Inflammatory macrophage treated with lipopolysaccharide for 4 hours (primary cell): ENCODE measurements around the gene MLLT3.

Experiments
- DNase-seq: peaks from one replicate; pipeline ENCODE4 v3.0.0-alpha.2; 2020

The MLLT3 gene

DNA sequence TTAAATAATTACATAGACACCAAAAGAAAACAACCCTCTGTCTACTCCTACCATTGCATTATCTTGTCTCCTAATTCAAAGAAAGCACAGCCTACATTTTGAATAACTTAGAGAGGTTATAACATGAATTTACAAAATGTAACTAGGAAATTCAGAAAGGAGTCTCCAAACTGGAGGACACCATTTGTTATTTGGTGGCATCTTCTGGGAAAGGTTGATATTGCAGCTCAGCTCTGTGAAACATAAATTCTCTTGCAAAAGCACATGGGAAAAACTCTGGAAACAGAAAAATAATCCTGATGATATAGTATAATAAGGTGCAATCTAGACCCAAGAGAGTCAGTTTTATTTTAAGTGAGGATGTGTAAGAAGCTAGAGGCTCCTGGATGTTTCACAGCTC, 215.3 kb downstream of the MLLT3 start:
- DNase-seq: no peak

DNA sequence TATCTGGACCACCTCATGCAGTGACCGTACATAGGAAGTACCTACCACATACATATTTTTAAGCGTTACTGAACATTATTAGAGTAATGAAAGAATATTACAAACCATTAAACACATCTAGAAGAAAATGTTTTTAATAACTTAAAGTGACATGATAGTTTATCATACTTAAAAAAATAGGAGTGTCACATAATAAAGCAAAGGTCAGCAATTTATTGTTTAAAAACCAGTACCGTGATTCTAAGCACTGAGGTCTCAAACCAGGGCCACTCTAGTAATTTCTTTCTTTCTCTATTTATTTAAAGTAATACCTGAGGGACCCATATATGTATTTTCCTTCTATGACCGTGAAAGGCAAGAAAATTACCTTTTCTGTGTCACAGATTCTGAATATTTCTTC, 216.0 kb downstream of the MLLT3 start:
- no peak for DNase-seq

DNA sequence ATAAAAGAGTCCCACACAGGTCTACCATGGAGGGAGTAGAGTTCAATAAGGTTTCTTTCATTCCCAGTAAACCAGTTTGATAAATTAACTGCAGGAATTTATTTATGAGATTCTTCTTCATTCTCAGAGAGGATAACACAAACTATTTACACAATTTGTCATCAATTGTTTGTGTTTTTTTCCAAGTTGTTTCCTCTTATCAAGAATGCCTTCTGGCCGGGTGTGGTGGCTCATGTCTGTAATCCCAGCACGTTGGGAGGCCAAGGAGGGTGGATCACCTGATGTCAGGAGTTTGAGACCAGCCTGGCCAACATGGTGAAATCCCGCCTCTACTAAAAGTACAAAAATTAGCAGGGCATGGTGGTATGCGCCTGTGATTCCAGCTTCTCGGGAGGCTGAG, 216.7 kb downstream of the MLLT3 start:
- no peak for DNase-seq

DNA sequence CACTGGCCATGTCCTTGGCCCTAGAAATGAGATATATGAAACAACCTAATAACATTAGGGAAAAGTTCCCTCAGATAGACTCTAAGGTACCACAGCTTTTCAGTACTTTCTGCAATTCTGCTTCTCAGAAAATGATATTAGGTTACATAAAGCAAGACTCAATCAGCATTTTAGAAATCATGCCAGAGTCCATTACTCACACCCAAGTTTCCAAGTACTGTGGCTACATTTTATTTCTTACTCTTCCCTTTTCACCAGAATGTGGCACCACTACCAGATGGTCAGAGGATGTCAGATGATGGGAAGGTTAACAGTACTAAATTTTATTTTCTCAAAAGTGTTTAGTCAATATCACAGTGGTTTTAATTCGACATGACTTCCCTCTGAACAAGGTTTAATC, 217.2 kb downstream of the MLLT3 start:
- no peak for DNase-seq

DNA sequence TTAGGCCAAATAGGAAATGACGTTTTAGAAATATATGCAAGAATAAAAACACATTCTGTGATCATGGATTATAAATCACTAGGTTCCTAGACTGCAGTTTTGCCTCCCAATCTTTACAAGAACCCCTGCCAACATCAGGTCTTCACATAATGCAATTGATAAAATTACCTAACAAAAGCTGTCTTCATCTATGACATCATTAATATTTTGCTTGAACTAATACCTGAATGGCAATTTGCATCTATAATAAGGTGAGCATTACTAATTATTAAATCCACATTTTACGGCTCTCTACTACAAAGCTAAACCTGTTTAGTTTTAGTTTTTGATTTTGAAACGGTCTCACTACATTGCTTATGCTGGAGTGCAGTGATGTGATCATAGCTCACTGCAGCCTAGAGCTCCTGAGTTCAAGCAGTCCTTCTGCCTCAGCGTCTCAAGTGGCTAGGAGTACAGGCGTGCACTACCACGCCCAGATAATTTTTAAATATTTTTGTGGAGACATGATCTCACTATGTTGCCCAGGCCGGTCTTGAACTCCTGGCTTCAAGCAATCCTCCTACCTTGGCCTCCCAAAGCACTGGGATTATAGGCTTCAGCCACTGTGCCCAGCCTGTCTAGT, 218.0 kb downstream of the MLLT3 start:
- DNase-seq: no peak

DNA sequence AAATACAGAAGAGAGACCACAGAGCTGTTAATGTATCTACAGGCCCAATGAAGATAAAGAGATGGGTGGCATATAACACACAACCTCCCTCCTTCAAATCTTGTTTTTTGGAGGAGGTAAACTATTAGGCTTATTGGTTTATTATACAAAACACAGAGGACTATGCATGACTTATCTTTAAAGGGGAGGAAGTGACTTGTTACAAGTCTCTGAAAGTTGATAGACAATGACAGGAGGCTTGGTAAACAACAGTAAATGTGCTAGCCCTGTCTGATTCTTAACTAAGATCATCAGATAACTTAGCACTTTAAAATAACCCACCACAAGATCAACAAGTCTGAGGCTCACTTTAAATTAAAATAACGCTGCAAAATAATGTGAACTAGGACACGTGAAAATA, 219.0 kb downstream of the MLLT3 start:
- DNase-seq: no peak

DNA sequence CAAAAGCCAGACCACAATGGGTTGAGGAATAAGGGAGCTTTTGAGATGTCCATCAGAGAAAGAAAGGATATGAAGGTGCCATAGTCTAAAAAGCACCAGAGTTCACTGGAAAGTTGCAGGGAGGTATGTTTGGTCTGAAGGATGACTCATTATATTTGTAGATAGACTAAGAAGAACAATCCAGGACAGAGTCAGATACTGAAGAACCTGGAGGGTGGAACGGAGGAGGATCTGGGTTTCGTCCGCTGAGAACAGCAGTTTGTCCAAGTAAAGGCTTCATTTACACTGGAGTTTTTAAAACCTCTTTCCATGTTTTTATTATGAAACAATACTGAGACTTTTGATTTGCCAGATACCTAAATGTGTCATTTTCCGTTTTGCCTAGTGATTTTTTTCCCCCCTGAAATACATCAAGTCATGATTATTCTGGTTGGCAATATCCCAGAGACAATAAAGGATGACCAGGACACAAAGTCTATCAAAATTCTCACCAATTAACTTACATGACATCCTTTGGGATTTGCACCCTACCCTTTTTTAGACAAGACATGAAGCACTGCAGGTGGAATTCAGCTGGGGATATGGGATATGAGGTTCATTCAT, 219.9 kb downstream of the MLLT3 start:
- no peak for DNase-seq

DNA sequence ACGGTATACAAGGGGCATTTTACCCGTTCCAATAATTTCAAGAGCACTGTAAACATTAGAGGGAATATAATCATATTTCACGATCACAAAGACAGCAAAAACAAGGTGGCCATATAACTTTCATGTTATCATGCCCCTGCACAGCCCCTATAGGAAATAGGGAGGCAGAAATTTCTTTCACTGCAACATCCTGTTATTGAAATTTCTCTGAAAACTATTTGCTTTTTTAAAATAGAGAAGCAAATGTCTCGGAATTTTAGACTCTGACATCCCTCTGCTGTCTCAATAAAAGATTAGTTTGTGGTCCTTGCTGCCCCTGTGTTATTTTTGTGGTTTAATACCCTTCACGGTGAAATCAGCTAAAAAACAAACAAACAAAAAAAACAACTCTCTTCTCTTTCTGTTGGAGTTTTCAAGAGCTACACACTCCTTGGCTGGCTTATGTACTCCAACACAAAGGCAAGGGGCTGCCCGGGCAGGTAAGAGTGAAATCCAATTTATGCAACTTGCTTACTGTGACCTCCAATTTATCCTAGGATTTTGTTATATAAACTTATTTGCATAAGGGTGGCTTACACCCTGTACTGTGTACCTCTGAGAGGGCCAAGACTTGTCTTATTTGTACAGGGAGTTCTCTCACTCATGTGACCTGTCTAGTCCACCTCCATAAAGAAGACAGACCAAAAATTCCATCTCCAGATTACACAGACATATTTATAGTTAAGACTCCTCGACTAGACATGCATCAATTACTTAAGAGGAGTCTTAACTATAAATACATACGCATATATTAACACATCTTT, 223.6 kb downstream of the MLLT3 start:
- DNase-seq: no peak

DNA sequence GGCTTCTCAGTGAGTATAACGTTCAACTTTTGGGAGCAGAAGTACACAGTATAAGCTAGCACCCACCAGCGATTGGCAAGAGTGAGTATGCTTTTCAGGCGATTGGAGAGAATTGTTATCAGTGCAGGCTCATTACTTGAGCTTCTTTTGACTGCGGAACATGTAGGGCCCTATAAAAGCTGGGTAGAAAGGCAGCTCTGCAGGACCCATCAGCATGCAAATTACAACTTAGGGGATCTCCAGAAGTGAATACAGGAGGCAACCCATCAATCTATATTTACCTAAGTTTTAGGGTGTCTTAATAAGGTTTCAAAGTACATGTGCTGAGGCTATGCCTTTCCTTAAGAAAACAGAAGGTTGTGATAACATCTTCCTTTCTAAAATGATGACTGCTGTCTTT, 225.0 kb downstream of the MLLT3 start:
- DNase-seq: no peak

DNA sequence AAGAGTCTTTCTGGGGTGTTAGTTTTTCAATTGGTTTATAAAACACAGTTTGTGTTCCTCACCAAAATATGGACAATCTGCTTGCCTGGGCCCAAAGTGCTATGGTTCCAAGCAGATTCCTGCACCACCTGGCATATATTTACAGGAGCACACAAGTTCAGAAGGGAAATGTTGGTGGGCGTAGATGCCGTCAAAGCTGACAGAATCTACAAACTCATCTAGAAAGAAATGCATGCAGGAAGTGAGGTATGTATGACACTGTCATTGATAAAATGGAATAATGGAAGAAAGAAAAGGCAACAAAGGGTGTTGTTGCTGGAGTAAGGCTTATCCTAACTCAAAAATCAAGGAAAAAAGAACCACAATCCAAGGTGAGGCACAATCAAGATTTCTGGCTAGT, 225.8 kb downstream of the MLLT3 start:
- DNase-seq: no peak

DNA sequence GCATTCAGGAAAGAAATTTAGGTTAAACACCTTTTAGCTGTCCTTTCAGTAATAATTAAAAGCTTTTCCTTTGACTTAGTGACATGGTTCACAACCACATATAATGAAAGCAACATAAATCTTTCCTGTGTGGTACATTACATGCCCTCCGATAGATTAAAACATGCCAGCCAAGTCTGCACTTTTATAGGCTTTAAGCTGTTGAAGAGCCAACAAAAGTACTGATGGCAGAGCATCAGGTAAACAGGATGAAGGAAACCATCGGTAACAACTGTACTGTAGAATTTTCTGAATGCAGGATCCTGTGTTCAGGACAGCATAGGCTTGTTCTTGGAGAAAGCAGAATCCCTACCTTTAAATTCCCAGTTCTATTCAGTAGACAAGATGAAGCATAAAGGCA, 226.6 kb downstream of the MLLT3 start:
- no peak for DNase-seq

DNA sequence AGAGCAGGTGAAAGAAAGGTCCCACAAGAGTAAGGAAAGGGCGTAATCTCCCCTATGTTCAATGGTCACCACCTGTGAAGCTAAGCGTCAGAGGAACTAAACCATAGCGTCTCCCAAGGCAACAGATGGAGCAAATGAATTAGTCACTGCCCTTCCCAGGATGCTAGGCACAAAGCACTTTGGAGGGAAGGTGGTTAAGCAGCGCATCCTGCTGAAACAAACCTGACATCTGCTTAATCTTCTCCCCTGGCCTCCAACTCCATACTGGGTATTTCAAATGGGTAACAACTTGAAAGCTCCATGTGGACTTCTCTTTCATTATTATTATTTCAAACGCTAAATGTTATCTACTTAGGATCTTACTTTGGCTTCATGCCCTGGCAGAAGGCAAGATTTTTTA, 227.3 kb downstream of the MLLT3 start:
- DNase-seq: no peak

DNA sequence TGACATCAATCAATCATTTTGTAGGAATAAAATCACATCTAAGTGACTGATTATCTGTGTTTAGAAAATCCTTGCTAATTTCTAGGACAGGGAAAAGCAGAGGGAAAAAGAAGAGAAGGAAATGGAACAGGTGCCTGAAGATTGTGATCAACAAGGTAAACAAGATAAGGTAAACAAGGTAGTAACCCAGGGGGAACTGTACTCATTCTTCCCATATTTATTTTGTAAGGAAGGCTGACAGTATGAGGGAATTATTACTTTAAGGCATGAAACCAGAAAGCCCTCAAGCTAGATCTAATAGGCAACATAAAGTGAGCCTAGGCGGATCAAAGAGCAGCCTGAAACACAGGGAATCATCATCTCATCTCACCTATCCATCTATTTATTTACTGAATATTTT, 231.1 kb downstream of the MLLT3 start:
- no peak for DNase-seq

DNA sequence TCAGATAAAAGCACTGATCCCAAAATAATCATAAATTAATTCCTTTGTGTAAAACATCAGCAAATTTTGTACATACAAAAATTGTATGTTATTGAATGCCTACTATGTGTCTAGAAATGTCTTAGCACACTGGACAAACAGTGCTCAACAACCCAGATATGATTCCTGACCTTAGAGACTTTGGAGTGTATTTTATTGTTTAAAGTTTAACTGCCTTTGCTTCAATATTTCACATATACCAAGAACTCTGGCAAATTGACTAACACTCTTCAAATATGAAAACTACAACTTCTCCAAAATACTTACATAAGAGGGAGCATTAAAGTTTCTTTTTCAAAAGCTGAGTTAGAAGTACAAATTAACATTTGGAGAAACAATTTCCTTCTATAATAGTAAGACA, 231.9 kb downstream of the MLLT3 start:
- no peak for DNase-seq

DNA sequence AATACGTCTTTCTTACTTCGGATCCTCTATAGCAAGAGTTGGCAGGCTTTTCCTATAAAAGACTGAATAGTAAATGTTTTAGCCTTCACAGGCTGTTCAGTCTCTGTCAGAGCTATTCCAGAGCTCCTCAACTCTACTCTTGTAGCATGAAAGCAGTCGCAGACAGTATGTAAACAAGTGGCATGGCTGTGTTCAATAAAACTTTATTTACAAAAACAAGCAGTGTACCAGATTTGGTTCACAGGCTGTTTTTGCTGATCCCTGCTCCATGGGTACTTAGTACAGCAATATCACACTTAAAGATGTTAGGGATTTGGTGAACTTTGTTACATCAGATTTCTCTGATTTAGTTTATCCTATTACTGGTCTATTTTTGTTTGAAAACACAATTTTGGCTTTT, 235.2 kb downstream of the MLLT3 start:
- DNase-seq: no peak

DNA sequence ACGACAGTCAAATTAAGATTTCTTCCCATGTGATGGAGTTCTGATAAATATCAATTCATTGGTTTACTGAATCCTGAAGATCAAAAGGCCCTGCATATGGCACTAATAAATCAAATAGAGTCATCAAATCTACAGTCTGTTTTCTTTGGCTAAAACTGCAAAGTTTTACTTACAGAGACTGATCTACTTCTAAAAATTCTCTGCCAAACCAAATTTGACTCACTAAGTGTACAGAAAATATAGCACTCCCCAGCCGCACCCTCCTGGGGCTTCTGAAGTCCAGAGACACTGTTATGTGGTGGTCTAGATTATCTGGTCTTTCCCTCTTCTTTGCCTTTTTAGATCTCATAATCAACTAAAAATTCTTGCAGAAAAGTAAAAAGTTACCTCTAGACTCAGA, 237.7 kb downstream of the MLLT3 start:
- DNase-seq: no peak

DNA sequence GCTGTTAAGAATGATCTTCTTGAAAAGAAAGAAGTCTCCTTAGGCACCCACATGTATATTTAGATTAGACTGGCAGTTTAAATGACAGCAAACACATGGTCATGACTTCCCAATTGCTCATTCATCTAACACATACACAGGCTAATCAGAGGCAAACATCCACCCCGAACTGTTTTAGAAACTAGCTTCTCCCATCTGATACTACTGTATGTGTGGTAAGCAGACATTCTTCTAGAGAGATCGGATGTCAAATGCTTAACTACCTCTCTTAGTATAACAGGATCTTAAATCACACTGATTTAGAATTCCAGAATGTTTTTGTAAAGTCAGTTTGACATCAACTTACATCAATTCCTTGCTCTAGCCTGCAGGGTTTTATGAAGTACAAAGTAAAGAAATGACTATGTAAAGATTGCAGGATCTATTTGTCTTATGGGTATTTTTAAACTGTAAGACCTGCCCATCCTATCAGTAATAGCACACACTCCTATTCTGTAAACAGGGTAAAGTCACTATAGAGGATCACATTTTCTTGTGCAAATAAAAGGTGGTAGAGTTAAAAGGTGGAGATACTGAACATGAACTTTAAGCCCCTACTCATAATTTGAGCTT, 239.7 kb downstream of the MLLT3 start:
- no peak for DNase-seq

DNA sequence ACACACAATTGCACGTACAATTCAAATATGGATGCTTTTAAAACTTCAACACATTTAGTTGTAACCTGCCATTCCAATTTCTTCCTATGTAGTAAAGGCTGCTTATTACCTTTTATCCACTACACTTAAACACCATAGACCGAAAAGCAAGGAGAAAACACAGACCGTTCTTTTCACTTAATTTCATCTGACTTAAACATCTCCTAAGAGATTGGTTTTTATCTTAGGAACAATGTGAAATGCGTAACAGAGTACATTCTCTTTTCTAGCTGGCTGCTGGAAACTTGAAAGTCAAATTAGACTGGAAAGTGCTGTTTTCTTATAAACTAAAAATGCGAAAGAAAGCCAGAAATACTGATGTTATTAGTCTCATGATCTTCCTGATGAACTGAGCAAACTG, 241.8 kb downstream of the MLLT3 start:
- DNase-seq: no peak

DNA sequence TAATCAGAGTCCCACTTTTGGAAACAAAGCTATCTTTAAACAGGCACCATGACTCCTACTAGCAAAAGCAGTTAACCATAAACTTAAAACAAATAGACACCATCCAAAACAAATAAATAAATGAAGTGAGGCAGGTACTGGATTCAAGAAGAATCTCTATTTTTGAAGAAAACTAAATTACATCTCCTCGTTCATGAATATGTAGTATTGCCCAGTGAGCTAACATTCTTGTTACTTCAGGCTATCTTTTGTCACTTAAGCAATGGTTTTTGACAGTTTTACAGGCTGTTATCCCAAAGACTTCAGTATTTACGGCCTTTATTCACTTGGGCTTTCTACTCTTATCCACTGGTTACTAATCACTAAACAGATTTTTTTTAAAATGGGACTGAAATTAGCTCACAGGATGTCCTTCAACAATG, 242.5 kb downstream of the MLLT3 start:
- DNase-seq: no peak

DNA sequence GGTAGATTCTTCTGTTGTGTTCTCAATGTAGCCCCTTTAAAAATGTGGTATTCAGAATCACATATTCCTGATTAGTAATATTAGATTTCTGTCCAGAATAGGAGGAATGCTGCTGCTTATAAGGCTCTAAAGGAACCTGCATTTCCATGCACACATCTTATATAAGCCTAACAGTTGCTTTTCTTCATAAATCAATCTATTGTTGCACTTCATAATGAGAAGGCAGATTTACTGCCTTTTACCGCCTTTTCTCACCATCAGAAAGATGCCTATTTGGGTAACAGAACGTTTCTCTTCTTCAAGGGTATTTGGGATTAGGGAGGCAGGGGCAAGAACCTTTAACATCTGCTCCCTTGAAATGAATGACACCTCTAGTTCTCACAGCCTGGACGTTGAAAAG, 243.4 kb downstream of the MLLT3 start:
- DNase-seq: no peak

DNA sequence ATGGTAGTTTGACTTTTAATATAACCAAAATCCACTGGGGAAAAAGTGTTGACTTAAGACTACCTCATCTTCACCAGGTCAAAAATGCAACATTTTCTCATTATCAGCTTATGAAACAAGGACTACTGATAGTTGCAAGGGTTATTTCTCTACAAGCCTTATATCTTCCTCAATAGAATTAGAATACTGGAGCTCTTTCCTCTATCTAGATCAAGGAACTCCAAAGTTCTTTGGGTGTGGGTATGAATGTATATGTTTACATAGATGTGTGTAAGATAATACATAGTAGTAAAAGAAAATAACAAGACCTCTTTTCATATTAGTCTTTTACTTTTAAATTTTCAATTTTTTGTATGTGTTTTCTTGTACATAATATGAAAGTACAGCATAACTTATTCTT, 244.5 kb downstream of the MLLT3 start:
- no peak for DNase-seq

DNA sequence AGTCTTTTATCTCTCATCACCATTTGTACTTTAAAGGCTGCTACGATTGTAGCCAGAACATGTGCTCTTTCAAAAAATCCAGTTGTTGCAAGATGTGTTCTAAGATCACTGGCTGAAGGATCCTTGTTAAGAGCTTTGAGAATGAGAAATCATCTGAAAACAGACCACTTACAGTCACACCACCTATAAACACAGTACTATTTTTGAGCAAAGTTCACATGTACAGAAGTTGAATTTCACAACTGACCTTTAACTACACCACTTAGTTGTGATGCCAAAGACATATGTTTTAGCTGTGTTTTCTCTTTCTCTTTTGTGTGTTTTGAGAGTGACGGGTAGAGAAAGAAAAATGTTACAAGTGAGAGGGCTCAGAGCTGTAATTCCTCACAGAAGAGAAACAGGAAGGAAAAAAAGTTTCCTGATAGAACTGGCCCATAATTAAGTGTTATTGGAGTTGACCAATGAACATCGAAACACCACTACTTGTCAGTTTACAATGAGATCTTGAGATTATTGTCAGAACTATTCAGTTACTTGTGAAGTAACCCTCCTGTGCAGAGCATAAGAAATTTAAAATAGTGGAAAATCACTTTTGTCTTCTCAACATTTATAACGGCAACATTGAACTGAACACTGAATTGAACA, 245.4 kb downstream of the MLLT3 start:
- DNase-seq: peak; percentile 11

DNA sequence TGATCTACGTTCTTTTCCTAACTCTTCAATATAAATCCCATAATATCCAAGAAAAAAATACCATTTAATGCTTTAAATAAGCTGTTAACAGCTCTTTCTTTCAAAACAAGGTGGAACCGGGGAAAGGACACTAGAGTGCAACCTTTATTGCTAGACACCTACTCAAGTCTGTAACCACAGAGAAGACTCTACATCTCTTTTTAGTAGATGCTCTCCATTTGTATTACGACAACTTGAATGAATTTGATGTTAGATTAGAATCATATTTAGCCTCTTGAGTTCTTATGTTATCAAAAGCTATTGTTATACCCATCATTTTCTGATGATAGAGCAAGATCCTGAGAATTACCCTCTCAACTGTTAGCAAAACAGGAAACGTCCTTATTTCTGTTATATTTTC, 246.3 kb downstream of the MLLT3 start:
- no peak for DNase-seq

DNA sequence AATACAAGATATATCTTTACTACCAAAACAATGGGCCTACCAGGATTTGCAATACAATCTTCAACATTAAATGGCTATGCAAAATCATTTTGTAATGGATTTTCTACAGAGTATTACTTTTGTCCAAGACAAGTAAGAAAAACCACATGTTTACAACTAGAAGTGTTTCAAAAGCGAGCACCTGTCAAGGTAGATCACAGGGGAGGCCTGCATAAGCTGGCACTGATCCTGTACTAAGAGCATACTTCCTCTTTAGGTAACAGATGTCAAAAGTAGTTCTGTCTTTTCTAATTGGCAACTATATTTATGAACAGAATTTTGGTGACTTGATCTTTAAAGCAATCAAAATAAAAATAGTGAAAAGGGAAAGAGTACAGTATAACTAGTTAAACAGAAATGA, 249.0 kb downstream of the MLLT3 start:
- DNase-seq: no peak
